Astrocyte (in vitro differentiated cells and primary cell): ENCODE measurements around the gene RAVER2. TPM values are rescaled to one million over a fixed set of nuclear protein-coding genes. Genes with fewer than 3 reads are reported as not detected.

Experiments used
- DNase-seq: peaks from one replicate; pipeline ENCODE4 v3.0.0-alpha.2; 2010; ENCODE audit warnings: low read depth
- FAIRE-seq: peaks from 2 replicates; lab custom pipeline; 2011; peaks lifted over from hg19 to GRCh38; lab: Jason Lieb, UNC
- H2AFZ ChIP-seq: 2 replicates; pipeline ENCODE4 v1.6.0; 2012; ENCODE audit warnings: low read depth, low read length, inconsistent platforms
- H3K27ac ChIP-seq: 2 replicates; pipeline ENCODE4 v1.5.1; 2011; ENCODE audit warnings: low read depth, low read length, inconsistent platforms
- H3K27me3 ChIP-seq: 2 replicates; pipeline ENCODE4 v1.6.0; 2011; ENCODE audit warnings: low read length, inconsistent platforms; ENCODE audit not compliant: insufficient read depth
- H3K36me3 ChIP-seq: 2 replicates; pipeline ENCODE4 v1.5.1; 2011; ENCODE audit warnings: low read length, inconsistent platforms; ENCODE audit not compliant: insufficient read depth
- H3K4me1 ChIP-seq: 2 replicates; pipeline ENCODE4 v1.5.1; 2011; ENCODE audit warnings: low read length, inconsistent platforms; ENCODE audit not compliant: insufficient read depth
- H3K4me2 ChIP-seq: 2 replicates; pipeline ENCODE4 v1.6.0; 2012; ENCODE audit warnings: low read length, inconsistent platforms
- H3K4me3 ChIP-seq: 2 replicates; pipeline ENCODE4 v1.5.1; 2011; ENCODE audit warnings: low read depth, mild to moderate bottlenecking, low read length, inconsistent platforms; ENCODE audit not compliant: insufficient read depth
- H3K79me2 ChIP-seq: 2 replicates; pipeline ENCODE4 v1.6.0; 2012; ENCODE audit warnings: mild to moderate bottlenecking, low read length, inconsistent platforms; ENCODE audit not compliant: insufficient read depth
- H3K9ac ChIP-seq: 2 replicates; pipeline ENCODE4 v1.6.0; 2012; ENCODE audit warnings: mild to moderate bottlenecking, low read length, inconsistent platforms
- H3K9me3 ChIP-seq: 2 replicates; pipeline ENCODE4 v1.5.1; 2012; ENCODE audit warnings: low read depth, mild to moderate bottlenecking, low read length, inconsistent platforms; ENCODE audit not compliant: insufficient read depth
- H4K20me1 ChIP-seq: 2 replicates; pipeline ENCODE4 v1.6.0; 2012; ENCODE audit warnings: low read length, inconsistent platforms; ENCODE audit not compliant: insufficient read depth
- H3K27ac Mint-ChIP-seq: one replicate; pipeline ENCODE4 v1.8.0; 2021; ENCODE audit warnings: mild to moderate bottlenecking, mixed read lengths; ENCODE audit not compliant: unreplicated experiment
- H3K27me3 Mint-ChIP-seq: one replicate; pipeline ENCODE4 v1.8.0; 2021; ENCODE audit warnings: low read depth, mixed read lengths; ENCODE audit not compliant: unreplicated experiment
- H3K36me3 Mint-ChIP-seq: one replicate; pipeline ENCODE4 v1.8.0; 2021; ENCODE audit warnings: low read depth, mixed read lengths; ENCODE audit not compliant: unreplicated experiment
- H3K4me1 Mint-ChIP-seq: one replicate; pipeline ENCODE4 v1.8.0; 2021; ENCODE audit warnings: low read depth, mixed read lengths; ENCODE audit not compliant: unreplicated experiment
- H3K4me3 Mint-ChIP-seq: one replicate; pipeline ENCODE4 v1.8.0; 2021; ENCODE audit warnings: mild to moderate bottlenecking, moderate library complexity, mixed read lengths; ENCODE audit not compliant: unreplicated experiment
- H3K9me3 Mint-ChIP-seq: one replicate; pipeline ENCODE4 v1.8.0; 2021; ENCODE audit warnings: mild to moderate bottlenecking, mixed read lengths; ENCODE audit not compliant: unreplicated experiment
- EZH2 ChIP-seq: IDR thresholded peaks from 2 replicates; pipeline ENCODE4 v1.6.1; 2012; ENCODE audit warnings: mild to moderate bottlenecking, low read length, inconsistent platforms; ENCODE audit not compliant: insufficient read depth
- total RNA-seq: library from RNA; stranded (reverse); gene quantifications from 2 replicates; pipeline ENCODE4 v1.2.1, GENCODE V29; 2021
- TF ChIP-seq, protein P1 (sequence below): IDR thresholded peaks from 2 replicates; pipeline ENCODE4 v1.5.1; 2011; ENCODE audit warnings: low read depth, mild to moderate bottlenecking, inconsistent platforms, low read length, moderate library complexity; ENCODE audit not compliant: insufficient read depth

Gene RAVER2
- total RNA-seq, 1 donor from 2014 or later, result 7.1 TPM

DNA sequence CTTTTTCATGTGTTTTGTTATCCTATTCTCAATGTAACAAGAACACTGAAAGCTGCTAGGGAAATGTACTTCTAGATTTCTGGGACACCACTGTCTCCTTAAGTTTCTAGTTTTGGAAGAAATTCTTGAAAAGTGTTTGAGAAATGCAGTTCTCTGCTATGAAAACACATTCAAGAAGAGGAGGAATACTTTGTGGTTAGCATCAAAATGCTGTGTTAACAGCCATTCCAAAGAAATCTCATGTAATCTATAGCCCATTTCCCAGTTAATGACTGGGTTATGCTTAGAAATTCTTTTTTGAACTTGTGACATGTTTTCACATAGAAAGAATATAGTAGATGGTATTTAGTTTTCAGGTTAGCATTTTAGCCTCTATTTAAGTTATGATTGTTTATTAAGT is 6.0 kb downstream of the RAVER2 start:
- Mint-ChIP-seq H3K36me3 (no peaks in the 10 kb centered on the region), H3K9me3 (no peaks in the 10 kb centered on the region), H3K4me1 (peaks cover 15% of the 10 kb centered on the region), H3K27me3 (no peaks in the 10 kb centered on the region), H3K4me3 (no peak overlapping the region), H3K27ac (no peak overlapping the region)
- Histone ChIP-seq H3K9ac (no peak overlapping the region), H3K27me3 (no peaks in the 10 kb centered on the region), H3K9me3 (no peaks in the 10 kb centered on the region), H3K79me2 (no peaks in the 10 kb centered on the region), H3K4me3 (no peak overlapping the region), H3K27ac (no peak overlapping the region), H2AFZ (no peak overlapping the region), H3K4me2 (no peak overlapping the region), H3K4me1 (peaks cover 3% of the 10 kb centered on the region), H4K20me1 (peaks cover 8% of the 10 kb centered on the region), H3K36me3 (no peaks in the 10 kb centered on the region)
- no peak for FAIRE-seq
- DNase-seq, result peak; percentile 38
- TF ChIP-seq, protein P1, sequence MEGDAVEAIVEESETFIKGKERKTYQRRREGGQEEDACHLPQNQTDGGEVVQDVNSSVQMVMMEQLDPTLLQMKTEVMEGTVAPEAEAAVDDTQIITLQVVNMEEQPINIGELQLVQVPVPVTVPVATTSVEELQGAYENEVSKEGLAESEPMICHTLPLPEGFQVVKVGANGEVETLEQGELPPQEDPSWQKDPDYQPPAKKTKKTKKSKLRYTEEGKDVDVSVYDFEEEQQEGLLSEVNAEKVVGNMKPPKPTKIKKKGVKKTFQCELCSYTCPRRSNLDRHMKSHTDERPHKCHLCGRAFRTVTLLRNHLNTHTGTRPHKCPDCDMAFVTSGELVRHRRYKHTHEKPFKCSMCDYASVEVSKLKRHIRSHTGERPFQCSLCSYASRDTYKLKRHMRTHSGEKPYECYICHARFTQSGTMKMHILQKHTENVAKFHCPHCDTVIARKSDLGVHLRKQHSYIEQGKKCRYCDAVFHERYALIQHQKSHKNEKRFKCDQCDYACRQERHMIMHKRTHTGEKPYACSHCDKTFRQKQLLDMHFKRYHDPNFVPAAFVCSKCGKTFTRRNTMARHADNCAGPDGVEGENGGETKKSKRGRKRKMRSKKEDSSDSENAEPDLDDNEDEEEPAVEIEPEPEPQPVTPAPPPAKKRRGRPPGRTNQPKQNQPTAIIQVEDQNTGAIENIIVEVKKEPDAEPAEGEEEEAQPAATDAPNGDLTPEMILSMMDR, result no peak
- TF ChIP-seq EZH2, result no peak

DNA sequence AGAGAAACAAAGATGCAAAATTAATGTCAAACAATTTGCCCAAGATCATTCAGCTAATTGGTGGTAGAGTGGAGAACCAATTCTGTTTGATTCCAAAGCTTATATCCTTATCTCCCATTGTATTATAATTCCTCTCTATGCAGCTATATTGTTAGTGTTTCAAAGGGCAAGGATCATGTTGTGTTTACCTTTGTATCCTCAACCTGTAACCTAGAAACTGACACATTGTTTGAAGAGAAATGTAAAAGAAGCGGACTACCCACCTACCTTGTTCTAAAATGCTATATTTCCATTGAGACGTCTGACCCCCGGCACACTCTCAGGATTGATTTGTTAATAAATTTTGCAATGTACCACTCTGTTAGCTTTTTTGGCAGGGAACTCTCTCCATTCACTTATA is 9.3 kb downstream of the RAVER2 start:
- Mint-ChIP-seq H3K27me3 (no peaks in the 10 kb centered on the region), H3K4me3 (no peak overlapping the region), H3K36me3 (no peaks in the 10 kb centered on the region), H3K27ac (no peak overlapping the region), H3K9me3 (peaks cover 2% of the 10 kb centered on the region), H3K4me1 (peaks cover 14% of the 10 kb centered on the region)
- Histone ChIP-seq H3K27ac (no peak overlapping the region), H3K4me2 (no peak overlapping the region), H3K9me3 (no peaks in the 10 kb centered on the region), H3K79me2 (no peaks in the 10 kb centered on the region), H3K4me1 (no peaks in the 10 kb centered on the region), H2AFZ (no peak overlapping the region), H3K4me3 (no peak overlapping the region), H3K9ac (no peak overlapping the region), H3K36me3 (no peaks in the 10 kb centered on the region), H3K27me3 (no peaks in the 10 kb centered on the region), H4K20me1 (peaks cover 4% of the 10 kb centered on the region)
- FAIRE-seq (no peak), DNase-seq (no peak)
- no peak for TF ChIP-seq EZH2
- TF ChIP-seq, protein P1, result no peak

DNA sequence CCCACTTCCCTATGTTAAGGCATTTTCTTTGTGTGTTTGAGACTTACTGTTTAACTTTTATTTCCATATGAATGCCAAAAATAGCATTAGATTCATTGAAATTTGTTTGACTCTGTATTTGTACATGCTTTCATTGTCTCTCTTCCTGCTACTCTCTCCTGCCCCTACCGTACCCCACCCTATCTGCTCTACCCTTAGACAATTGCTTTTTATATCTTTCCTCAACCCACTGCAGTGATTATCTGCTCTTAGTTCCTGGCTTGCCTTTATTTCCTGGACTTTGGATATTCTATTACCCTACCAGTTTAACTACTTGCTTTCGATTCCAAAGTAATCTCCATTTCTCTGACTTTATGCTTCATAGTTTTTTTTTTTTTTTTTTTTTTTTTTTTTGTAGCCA is 10.5 kb downstream of the RAVER2 start:
- peaks cover 4% of the 10 kb centered on the region for H4K20me1 ChIP-seq
- Mint-ChIP-seq H3K27me3 (no peaks in the 10 kb centered on the region), H3K9me3 (peaks cover 2% of the 10 kb centered on the region), H3K36me3 (no peaks in the 10 kb centered on the region), H3K4me3 (no peak overlapping the region), H3K27ac (no peak overlapping the region), H3K4me1 (peaks cover 9% of the 10 kb centered on the region)
- H3K4me1 ChIP-seq, result no peaks in the 10 kb centered on the region
- DNase-seq (no peak), FAIRE-seq (no peak)
- H2AFZ ChIP-seq, result no peak overlapping the region
- no peak overlapping the region for H3K4me3 ChIP-seq
- no peak overlapping the region for H3K4me2 ChIP-seq
- no peak overlapping the region for H3K27ac ChIP-seq
- no peaks in the 10 kb centered on the region for H3K27me3 ChIP-seq
- no peaks in the 10 kb centered on the region for H3K79me2 ChIP-seq
- H3K9ac ChIP-seq, result no peak overlapping the region
- H3K9me3 ChIP-seq, result no peaks in the 10 kb centered on the region
- TF ChIP-seq, protein P1, result no peak
- TF ChIP-seq EZH2, result no peak
- no peaks in the 10 kb centered on the region for H3K36me3 ChIP-seq
